ENCODE data around the gene RNF123. TPM values are rescaled to one million over a fixed set of nuclear protein-coding genes. Genes with fewer than 3 reads are reported as not detected.

Gene RNF123
- total and polyA plus RNA-seq, 2 donors (not counting 3 experiments of a cell fraction or from before 2014, with no cell fraction given): 43.4 to 59.3 TPM

- Histone ChIP-seq H3K9me3 (replicated peaks; ENCODE audit: control insufficient read depth, insufficient read depth, low read length) (no peaks in the 10 kb centered on the region), H4K20me1 (replicated peaks; ENCODE audit: control insufficient read depth, extremely low read depth, insufficient read depth, low read length) (no peaks in the 10 kb centered on the region), H3K36me3 (ENCODE audit: control insufficient read depth in 2 of 2, extremely low read depth in 1 of 2, insufficient read depth in 2 of 2, low read length in 2 of 2) (peaks cover 3 to 17% of the 10 kb centered on the region in 2 experiments), H3K27ac (ENCODE audit: insufficient read depth, low read depth, low read length) (no peak within 1 kb of the TSS), H3K9me1 (replicated peaks; ENCODE audit: control insufficient read depth, extremely low read depth, insufficient read depth, low read length) (no peaks in the 10 kb centered on the region), H3K4me1 (ENCODE audit: control insufficient read depth, extremely low read depth, insufficient read depth, low read length) (peaks cover 14% of the 10 kb centered on the region), H3K4me3 (replicated peaks in 1 of 3; ENCODE audit: insufficient read depth in 1 of 3, low read depth in 1 of 3, low read length in 3 of 3) (peak within 1 kb of the TSS in 2 of 3 experiments; percentile 2 to 42), H2AFZ (ENCODE audit: low read depth, low read length) (no peak within 1 kb of the TSS), H3K27me3 (ENCODE audit: control insufficient read depth in 2 of 2, insufficient read depth in 2 of 2, low read length in 2 of 2) (no peaks in the 10 kb centered on the region), H3K9ac (replicated peaks; ENCODE audit: extremely low read depth, insufficient read depth, low read length) (no peak within 1 kb of the TSS), H3K4me2 (ENCODE audit: insufficient read depth, low read length) (peak within 1 kb of the TSS; percentile 4), H3K79me2 (ENCODE audit: control insufficient read depth, insufficient read depth, low read length) (peaks cover 13% of the 10 kb centered on the region)
- intact Hi-C loops (cut with micrococcal nuclease): loop anchor here (2.0 kb wide), 3 partner anchors 83 to 187 kb away; partner anchors contain the start of gene INKA1
- peak; percentile 93 for DNase-seq (ENCODE audit: low read depth, low spot score)
- TF ChIP-seq POLR2A (IDR thresholded peaks at IDR 0.05; ENCODE audit: low read depth, low read length): peak; percentile 91
- no peak for TF ChIP-seq JUN (IDR thresholded peaks at IDR 0.05; ENCODE audit: borderline replicate concordance, insufficient read depth, insufficient read length, low read depth)
- TF ChIP-seq GATA2 (IDR thresholded peaks at IDR 0.05; ENCODE audit: insufficient read depth, insufficient read length, low read depth, low read length): no peak
- peak; percentile 21 to 82 for TF ChIP-seq CTCF (IDR thresholded peaks at IDR 0.05; ENCODE audit: extremely low read depth in 1 of 2, insufficient read depth in 1 of 2, low read depth in 1 of 2, low read length in 2 of 2)
- TF ChIP-seq EZH2 (IDR thresholded peaks at IDR 0.05; ENCODE audit: borderline replicate concordance, low read depth, low read length, severe bottlenecking): no peak
- no peak for TF ChIP-seq MYC (IDR thresholded peaks at IDR 0.05; ENCODE audit: low read depth, low read length)
- TF ChIP-seq FOS (IDR thresholded peaks at IDR 0.05; ENCODE audit: borderline replicate concordance, insufficient read depth, low read length): no peak
- peak; percentile 86 for TF ChIP-seq POLR2AphosphoS5 (IDR thresholded peaks at IDR 0.05; ENCODE audit: insufficient read depth, low read depth, low read length)
- TF ChIP-seq MAX (IDR thresholded peaks at IDR 0.05; ENCODE audit: insufficient read depth, insufficient read length): no peak
- no TSS peak for BruUV-seq (replicated peaks)
- dilution Hi-C loops (cut with MboI; ENCODE audit: extremely low pct_ligation_motif_present, low sequenced_read_pairs): no loop called here
- CTCF ChIA-PET: interaction anchor here (0.7 to 2.5 kb wide), 10 partner anchors 9 to 187 kb away, joined by 3 to 14 read pairs (median 6); partner anchors contain the start of gene INKA1
- POLR2A ChIA-PET: no interaction called here
- peak; percentile 88 for FAIRE-seq
These were observed 30.0 kb downstream of the RNF123 start, which contains the start of gene AMIGO3 for GRCh38 chr3:49719214-49719884. Gene AMIGO3 (minus strand): TSS chr3:49719684. CDS start chr3:49719465, 219 bp downstream.
